Measurements from ENCODE around the gene GLI2. TPM values are rescaled to one million over a fixed set of nuclear protein-coding genes. Genes with fewer than 3 reads are reported as not detected.
A peak's percentile ranks its signal among the peaks of the same experiment; 100 is the strongest.

GLI2 gene
- total RNA-seq, 1 experiment from 2014 or later: not detected

DNA sequence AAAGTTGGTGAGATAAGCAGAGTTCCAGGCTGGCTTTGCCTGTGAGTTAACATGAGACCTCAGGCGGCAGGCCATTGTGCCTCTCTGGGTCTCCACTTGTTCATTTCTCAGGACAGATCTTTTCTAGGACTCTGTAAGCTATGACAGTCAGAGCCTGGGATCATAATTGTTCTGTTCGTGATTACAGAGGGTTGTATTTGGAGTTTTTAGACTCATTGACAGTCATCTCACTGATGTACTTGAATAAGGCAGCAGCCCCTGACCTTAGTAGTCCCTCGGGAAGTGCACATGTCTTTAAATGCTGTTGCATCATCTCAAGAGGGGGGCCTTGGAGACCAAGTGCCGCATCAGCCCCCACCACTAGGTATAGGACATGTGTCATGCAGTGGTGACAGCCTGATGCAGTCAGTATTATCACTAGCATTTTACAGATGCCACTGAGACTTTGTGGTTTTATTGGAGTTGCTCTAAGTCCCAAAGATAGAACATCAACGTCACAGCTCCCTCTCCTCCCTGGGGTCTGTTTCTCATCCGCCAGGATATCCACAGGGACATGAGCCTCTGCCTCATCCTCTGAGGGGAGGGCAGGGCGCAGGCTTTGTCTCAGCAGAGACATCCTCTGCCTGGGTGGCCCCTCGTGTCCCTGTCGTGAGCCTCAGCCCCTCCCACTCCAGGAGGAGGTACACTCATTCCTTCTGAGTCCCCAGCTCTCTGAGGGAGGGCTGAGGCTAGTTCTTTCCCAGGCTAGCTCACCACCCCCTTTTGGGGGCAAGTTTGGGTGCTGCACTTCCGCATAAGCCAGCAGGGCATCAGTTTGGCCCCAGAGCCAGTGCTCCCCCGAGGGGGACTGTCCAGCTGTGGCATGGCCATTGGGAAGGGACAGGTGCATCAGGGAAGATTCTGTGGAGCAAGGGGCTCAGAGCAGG, 14.1 kb downstream of the GLI2 start:
- DNase-seq: no peak
- Histone ChIP-seq H3K36me3 (ENCODE audit: insufficient read depth, low read length) (no peaks in the 10 kb centered on the region), H3K4me1 (ENCODE audit: low read length) (peaks cover 27% of the 10 kb centered on the region), H3K9me3 (ENCODE audit: low read length) (no peaks in the 10 kb centered on the region), H3K27ac (ENCODE audit: low read length) (no peak overlapping the region), H2AFZ (ENCODE audit: low read length) (no peak overlapping the region), H3K4me2 (ENCODE audit: low read depth, low read length, poor library complexity, severe bottlenecking) (no peak overlapping the region), H4K20me1 (ENCODE audit: insufficient read depth, low read depth, low read length) (no peaks in the 10 kb centered on the region), H3K27me3 (ENCODE audit: low read length) (no peaks in the 10 kb centered on the region), H3K79me2 (ENCODE audit: low read length) (no peaks in the 10 kb centered on the region), H3K9me2 (replicated peaks; ENCODE audit: insufficient read depth, low read length) (no peaks in the 10 kb centered on the region), H3K4me3 (ENCODE audit: low read length) (no peak overlapping the region), H3K9ac (ENCODE audit: low read length) (no peak overlapping the region)

- Histone ChIP-seq H3K4me2 (ENCODE audit: low read depth, low read length, poor library complexity, severe bottlenecking) (no peak overlapping the region), H3K9ac (ENCODE audit: low read length) (no peak overlapping the region), H3K9me3 (ENCODE audit: low read length) (no peaks in the 10 kb centered on the region), H3K27me3 (ENCODE audit: low read length) (no peaks in the 10 kb centered on the region), H3K9me2 (replicated peaks; ENCODE audit: insufficient read depth, low read length) (no peaks in the 10 kb centered on the region), H2AFZ (ENCODE audit: low read length) (no peak overlapping the region), H3K27ac (ENCODE audit: low read length) (no peak overlapping the region), H4K20me1 (ENCODE audit: insufficient read depth, low read depth, low read length) (no peaks in the 10 kb centered on the region), H3K36me3 (ENCODE audit: insufficient read depth, low read length) (no peaks in the 10 kb centered on the region), H3K79me2 (ENCODE audit: low read length) (no peaks in the 10 kb centered on the region), H3K4me1 (ENCODE audit: low read length) (peaks cover 18% of the 10 kb centered on the region), H3K4me3 (ENCODE audit: low read length) (no peak overlapping the region)
- no peak for DNase-seq
Observed at GRCh38 chr2:120750488-120751210, 15.0 kb downstream of the GLI2 start.

GRCh38 chr2:120751553-120751952, 15.9 kb downstream of the GLI2 start:
- H3K27me3 ChIP-seq (ENCODE audit: low read length): no peaks in the 10 kb centered on the region
- H2AFZ ChIP-seq (ENCODE audit: low read length): no peak overlapping the region
- H4K20me1 ChIP-seq (ENCODE audit: insufficient read depth, low read depth, low read length): no peaks in the 10 kb centered on the region
- H3K9me3 ChIP-seq (ENCODE audit: low read length): no peaks in the 10 kb centered on the region
- no peak overlapping the region for H3K9ac ChIP-seq (ENCODE audit: low read length)
- no peak for DNase-seq
- H3K27ac ChIP-seq (ENCODE audit: low read length): no peak overlapping the region
- no peak overlapping the region for H3K4me2 ChIP-seq (ENCODE audit: low read depth, low read length, poor library complexity, severe bottlenecking)
- no peak overlapping the region for H3K4me3 ChIP-seq (ENCODE audit: low read length)
- H3K4me1 ChIP-seq (ENCODE audit: low read length): peaks cover 12% of the 10 kb centered on the region; the same call in 1 of the 2 replicates
- no peaks in the 10 kb centered on the region for H3K9me2 ChIP-seq (replicated peaks; ENCODE audit: insufficient read depth, low read length)
- no peaks in the 10 kb centered on the region for H3K36me3 ChIP-seq (ENCODE audit: insufficient read depth, low read length)
- H3K79me2 ChIP-seq (ENCODE audit: low read length): no peaks in the 10 kb centered on the region

DNA sequence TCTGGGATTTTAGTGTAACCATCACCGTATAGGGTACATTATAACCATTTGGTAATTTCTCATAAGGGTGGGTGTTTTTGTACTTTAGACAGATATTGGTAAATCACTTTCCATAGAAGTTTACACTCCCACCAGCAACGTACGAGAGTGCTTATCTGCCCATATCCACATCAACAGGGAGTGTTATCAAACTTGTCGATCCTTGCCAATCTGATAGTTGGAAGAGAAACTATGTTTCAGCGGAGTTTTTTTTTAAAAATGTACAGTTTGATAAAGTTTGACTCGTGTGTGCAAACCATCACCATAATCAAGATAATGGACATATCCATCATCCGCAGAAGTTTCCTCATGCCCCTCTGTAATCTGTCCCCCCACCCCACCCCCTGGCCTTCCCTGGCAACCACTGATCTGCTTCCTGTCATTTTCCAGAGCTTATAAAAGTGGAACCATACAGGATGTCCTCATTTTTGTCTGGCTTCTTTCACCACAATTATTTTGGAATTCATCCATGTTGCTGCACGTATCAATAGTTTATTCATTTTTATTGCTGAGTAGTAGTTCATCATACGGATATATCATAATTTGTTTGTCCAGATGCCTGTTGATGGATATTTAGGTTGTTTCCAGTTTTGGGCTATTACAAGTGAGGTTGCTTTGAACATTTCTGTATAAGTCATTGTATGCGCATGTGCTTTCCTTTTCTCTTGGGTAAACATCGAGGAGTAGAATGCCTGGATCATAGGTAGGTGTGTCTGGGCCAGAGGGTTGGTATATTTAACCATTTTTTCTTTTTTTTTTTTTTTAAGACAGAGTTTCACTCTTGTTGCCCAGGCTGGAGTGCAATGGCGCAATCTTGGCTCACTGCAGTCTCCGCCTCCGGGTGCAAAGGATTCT, 18.6 kb downstream of the GLI2 start:
- Histone ChIP-seq H3K4me1 (ENCODE audit: low read length) (peaks cover 12% of the 10 kb centered on the region; the same call in 1 of the 2 replicates), H2AFZ (ENCODE audit: low read length) (no peak overlapping the region), H3K79me2 (ENCODE audit: low read length) (no peaks in the 10 kb centered on the region), H3K9ac (ENCODE audit: low read length) (no peak overlapping the region), H3K9me2 (replicated peaks; ENCODE audit: insufficient read depth, low read length) (no peaks in the 10 kb centered on the region), H3K36me3 (ENCODE audit: insufficient read depth, low read length) (no peaks in the 10 kb centered on the region), H3K27ac (ENCODE audit: low read length) (no peak overlapping the region), H3K27me3 (ENCODE audit: low read length) (no peaks in the 10 kb centered on the region), H4K20me1 (ENCODE audit: insufficient read depth, low read depth, low read length) (no peaks in the 10 kb centered on the region), H3K4me3 (ENCODE audit: low read length) (no peak overlapping the region), H3K9me3 (ENCODE audit: low read length) (no peaks in the 10 kb centered on the region), H3K4me2 (ENCODE audit: low read depth, low read length, poor library complexity, severe bottlenecking) (no peak overlapping the region)
- DNase-seq: no peak

GRCh38 chr2:120758181-120759144, 22.8 kb downstream of the GLI2 start:
- Histone ChIP-seq H3K27ac (ENCODE audit: low read length) (no peak overlapping the region), H3K4me2 (ENCODE audit: low read depth, low read length, poor library complexity, severe bottlenecking) (no peak overlapping the region), H3K9me3 (ENCODE audit: low read length) (no peaks in the 10 kb centered on the region), H3K9me2 (replicated peaks; ENCODE audit: insufficient read depth, low read length) (no peaks in the 10 kb centered on the region), H3K27me3 (ENCODE audit: low read length) (no peaks in the 10 kb centered on the region), H2AFZ (ENCODE audit: low read length) (no peak overlapping the region), H3K36me3 (ENCODE audit: insufficient read depth, low read length) (no peaks in the 10 kb centered on the region), H3K79me2 (ENCODE audit: low read length) (no peaks in the 10 kb centered on the region), H3K4me1 (ENCODE audit: low read length) (no peaks in the 10 kb centered on the region; the same call in 1 of the 2 replicates), H3K9ac (ENCODE audit: low read length) (no peak overlapping the region), H4K20me1 (ENCODE audit: insufficient read depth, low read depth, low read length) (no peaks in the 10 kb centered on the region), H3K4me3 (ENCODE audit: low read length) (no peak overlapping the region)
- DNase-seq: peak; percentile 44

- no peak overlapping the region for H3K4me3 ChIP-seq (ENCODE audit: low read length)
- no peaks in the 10 kb centered on the region for H3K9me2 ChIP-seq (replicated peaks; ENCODE audit: insufficient read depth, low read length)
- no peaks in the 10 kb centered on the region; the same call in 1 of the 2 replicates for H3K4me1 ChIP-seq (ENCODE audit: low read length)
- H3K4me2 ChIP-seq (ENCODE audit: low read depth, low read length, poor library complexity, severe bottlenecking): no peak overlapping the region
- no peaks in the 10 kb centered on the region for H4K20me1 ChIP-seq (ENCODE audit: insufficient read depth, low read depth, low read length)
- no peak overlapping the region for H3K27ac ChIP-seq (ENCODE audit: low read length)
- DNase-seq: no peak
- no peak overlapping the region for H2AFZ ChIP-seq (ENCODE audit: low read length)
- no peaks in the 10 kb centered on the region for H3K27me3 ChIP-seq (ENCODE audit: low read length)
- no peaks in the 10 kb centered on the region for H3K79me2 ChIP-seq (ENCODE audit: low read length)
- no peak overlapping the region for H3K9ac ChIP-seq (ENCODE audit: low read length)
- no peaks in the 10 kb centered on the region for H3K9me3 ChIP-seq (ENCODE audit: low read length)
- H3K36me3 ChIP-seq (ENCODE audit: insufficient read depth, low read length): no peaks in the 10 kb centered on the region
Observed at GRCh38 chr2:120759543-120760331, 24.1 kb downstream of the GLI2 start.
